GM12873 (cell line): Measurements from ENCODE around the gene LSM6.

Source experiments
- TF ChIP-seq, protein P1 (sequence below): IDR thresholded peaks from 2 replicates; pipeline ENCODE4 v1.5.1; 2012; ENCODE audit warnings: low read depth, mild to moderate bottlenecking, moderate library complexity, low read length, control low read depth; ENCODE audit not compliant: insufficient read depth; ENCODE audit errors: missing control alignments

Gene LSM6

DNA sequence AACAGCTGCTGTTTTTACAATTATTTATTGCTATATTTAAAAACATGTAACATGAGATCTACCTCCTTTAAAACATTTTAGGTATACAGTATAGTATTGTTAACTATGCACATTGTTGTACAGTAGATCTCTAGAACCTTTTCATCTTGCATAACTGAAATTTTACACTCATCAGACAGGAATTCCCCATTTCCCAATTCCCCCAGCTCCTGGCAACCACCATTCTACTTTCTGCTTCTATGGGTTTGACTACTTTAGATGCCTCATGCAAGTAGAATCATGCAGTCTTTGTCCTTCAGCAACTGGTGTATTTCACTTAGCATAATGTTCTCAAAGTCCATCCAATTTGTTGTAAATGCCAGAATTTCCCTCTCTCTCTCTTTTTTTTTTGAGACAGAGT, 9.7 kb upstream of the LSM6 start:
- TF ChIP-seq, protein P1, sequence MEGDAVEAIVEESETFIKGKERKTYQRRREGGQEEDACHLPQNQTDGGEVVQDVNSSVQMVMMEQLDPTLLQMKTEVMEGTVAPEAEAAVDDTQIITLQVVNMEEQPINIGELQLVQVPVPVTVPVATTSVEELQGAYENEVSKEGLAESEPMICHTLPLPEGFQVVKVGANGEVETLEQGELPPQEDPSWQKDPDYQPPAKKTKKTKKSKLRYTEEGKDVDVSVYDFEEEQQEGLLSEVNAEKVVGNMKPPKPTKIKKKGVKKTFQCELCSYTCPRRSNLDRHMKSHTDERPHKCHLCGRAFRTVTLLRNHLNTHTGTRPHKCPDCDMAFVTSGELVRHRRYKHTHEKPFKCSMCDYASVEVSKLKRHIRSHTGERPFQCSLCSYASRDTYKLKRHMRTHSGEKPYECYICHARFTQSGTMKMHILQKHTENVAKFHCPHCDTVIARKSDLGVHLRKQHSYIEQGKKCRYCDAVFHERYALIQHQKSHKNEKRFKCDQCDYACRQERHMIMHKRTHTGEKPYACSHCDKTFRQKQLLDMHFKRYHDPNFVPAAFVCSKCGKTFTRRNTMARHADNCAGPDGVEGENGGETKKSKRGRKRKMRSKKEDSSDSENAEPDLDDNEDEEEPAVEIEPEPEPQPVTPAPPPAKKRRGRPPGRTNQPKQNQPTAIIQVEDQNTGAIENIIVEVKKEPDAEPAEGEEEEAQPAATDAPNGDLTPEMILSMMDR: no peak

DNA sequence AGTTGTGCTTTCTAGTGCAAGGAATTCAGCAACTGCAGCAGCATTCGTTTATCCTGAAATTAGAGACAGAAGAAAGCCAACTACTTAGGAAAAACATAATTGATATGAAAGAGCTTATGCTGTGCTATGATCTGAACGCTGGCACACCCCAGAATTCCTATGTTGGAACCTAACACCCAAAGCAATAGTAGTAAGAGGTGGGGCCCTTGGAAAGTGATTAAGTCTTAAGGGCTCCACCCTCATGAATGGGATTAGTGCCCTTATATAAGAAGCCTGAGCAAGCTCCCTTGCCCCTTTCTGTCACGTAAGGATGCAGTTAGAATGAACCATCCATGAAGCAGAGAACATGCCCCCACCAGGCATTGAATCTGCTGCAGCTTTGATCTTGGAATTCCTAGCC, 5.4 kb upstream of the LSM6 start:
- TF ChIP-seq, protein P1: no peak

DNA sequence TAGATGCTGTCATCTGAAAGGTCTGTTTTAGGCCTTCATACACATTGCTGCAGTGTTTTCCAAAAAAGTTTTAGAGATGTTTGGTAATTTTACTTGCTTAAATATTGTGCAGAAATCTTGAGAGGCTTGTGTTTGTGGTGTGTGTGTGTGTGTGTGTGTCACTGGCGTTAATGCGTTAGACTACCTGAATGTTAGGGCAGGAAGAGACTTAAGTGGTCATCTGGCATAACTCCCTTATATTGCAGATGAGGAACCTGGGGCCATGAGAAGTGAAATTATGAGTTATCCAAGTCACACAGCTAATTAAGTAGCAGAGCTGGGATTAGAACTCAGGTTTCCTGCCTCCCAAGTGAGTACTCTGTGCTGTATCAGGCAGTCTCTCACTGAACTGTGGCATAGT, 1.4 kb downstream of the LSM6 start:
- TF ChIP-seq, protein P1: no peak

DNA sequence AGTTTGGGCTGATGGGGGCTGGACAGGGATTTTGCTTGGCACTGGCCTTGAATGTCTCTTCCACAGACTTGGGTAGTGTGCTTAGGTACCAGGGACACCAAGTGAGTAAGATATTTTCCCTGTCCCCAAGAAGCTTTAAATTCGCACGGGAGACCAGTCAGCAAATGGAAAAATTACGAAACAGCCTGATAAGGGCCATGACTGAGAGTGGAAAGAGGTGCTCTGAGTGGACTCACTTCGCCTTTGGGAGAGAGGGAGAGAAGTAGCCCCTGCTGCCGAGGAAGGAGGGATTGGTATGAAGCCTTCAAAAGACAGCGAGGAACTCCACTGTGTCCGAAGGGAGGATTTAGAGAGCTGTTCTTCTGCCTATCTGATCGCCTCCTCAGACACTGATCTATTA, 2.6 kb downstream of the LSM6 start:
- TF ChIP-seq, protein P1: no peak

DNA sequence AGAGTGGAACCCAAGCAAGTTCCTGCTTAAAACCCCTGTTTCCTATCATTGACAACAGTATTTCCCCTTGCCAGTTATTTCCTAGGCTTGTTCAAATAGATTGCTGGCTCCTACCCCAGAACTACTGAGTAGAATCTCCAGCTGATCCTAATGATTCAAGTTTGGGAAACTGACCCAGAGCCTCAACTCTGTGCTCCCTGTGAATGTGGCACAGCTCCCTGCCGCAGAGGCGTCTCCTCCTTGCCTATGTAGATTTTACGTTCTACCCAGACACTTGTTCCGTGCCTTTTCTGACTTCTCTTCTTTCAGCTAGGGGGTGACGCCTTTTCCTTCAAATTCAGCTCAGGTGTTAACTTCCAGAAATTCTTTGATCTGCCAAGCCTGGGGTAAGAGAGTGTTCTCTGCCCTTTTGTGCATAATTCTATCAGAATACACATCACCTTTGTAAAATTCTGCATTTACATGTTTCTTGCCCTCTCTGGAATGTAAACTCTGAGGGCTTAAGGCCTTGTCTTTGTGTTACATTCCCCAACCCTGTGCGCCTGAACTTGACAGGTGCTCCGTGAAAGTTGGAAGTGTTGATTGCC, 4.4 kb downstream of the LSM6 start:
- TF ChIP-seq, protein P1: no peak

DNA sequence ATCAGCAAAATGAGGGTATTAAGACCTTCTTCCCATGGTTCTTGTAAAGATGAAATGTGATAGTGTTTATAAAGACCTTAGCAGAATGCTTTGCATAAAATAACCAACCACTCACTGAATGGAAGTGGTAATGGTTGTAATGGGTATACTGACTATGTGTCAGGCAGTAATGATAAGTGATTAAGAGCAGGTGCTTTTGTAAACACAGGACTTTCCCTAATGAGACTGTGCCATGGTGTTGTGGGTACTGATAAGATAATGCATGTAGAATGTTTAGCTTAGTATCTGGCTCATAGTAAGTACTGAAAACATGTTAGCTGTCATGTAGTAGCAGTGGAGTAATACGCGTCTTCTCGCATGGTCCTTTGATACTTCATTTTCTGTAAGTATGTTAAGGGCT, 6.9 kb downstream of the LSM6 start:
- TF ChIP-seq, protein P1: no peak

DNA sequence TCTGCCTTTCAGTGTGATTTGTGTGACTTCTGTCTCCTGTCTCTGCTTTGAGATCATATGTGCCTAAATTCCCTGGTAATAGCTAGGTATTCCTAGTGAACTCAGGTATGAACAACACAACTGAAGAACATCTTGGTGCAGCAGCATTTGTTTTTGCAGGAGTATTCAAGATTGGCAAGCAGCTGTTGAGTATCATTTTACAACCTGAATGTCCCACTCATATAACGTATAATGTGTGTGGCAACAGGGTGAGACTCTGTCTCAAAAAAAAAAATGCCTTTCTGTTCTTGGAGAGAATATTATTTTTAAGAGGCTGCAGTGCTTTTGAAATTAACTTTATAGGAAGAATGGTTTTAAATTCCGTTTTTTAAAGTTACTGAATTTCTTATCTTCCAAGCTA, 7.7 kb downstream of the LSM6 start:
- TF ChIP-seq, protein P1: no peak

DNA sequence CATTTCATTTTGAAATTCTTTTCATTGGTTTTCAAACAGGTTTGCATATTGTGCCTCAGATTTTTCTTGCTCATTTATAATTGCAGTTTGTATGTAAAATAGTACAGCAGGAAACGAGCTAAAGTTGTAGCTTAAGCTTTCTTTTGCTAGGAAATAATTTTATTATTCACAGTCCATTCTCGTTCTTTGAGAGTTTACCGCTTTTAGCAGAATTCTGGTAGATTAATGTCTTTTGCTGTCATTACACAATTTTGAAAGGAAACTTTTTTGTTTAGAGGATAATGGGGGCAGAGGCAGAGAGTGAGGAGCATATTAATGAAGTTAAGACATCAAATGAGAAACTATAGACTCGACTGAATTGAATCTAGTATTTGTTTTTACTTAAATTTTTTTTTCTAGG, 10.5 kb downstream of the LSM6 start:
- TF ChIP-seq, protein P1: no peak
